DMS 273 (cell line): ENCODE measurements around the gene LSMEM2.
"Not testable (repeated sequence)": the region's sequence is repeated elsewhere in the genome, so short reads cannot be mapped to it uniquely, and the experiment has no call there.

Experiments
- DNase-seq: peaks from one replicate; lab custom pipeline; 2025; ENCODE audit not compliant: unreplicated experiment; lab: John Stamatoyannopoulos, UW

The LSMEM2 gene

GRCh38 chr3:50276762-50277101 lies 2.2 kb upstream of the LSMEM2 start:
- DNase-seq: no peak

DNA sequence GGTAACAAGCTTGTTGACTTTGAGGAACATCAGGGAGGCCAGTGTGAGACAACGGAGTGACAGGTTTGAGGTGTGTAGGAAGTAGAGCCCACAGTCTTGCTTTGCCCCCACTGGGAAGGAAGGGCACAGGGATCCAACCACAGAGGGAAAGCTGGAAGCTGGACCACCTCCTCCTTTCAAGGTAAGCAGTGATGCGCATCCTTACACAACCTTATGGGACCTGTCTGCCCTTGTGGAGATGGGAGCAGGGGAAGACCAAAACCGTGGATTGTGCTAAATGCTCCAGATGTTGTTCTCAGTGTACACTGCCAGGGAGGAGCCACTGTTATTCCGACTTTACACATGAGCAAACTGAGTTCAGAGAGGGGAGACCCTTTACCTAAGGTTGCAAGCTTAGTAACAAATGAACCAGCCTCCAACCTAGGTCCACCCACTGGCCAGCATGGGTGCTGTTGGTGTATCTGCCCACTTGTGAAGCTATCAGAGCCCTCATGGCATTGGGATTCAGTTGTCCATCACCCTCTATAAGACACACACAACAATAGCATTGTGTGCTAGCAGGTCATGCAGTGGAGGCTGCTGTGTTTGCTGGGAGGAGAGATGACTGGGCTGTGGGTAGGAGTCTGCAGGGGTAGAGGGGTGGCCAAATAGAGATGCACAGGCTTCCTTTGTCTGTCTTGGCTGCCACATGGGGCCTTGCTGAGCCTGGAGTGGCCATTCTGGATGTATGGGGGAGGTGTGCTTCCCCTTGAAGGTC lies 586 bp upstream of the LSMEM2 start:
- no peak for DNase-seq

DNA sequence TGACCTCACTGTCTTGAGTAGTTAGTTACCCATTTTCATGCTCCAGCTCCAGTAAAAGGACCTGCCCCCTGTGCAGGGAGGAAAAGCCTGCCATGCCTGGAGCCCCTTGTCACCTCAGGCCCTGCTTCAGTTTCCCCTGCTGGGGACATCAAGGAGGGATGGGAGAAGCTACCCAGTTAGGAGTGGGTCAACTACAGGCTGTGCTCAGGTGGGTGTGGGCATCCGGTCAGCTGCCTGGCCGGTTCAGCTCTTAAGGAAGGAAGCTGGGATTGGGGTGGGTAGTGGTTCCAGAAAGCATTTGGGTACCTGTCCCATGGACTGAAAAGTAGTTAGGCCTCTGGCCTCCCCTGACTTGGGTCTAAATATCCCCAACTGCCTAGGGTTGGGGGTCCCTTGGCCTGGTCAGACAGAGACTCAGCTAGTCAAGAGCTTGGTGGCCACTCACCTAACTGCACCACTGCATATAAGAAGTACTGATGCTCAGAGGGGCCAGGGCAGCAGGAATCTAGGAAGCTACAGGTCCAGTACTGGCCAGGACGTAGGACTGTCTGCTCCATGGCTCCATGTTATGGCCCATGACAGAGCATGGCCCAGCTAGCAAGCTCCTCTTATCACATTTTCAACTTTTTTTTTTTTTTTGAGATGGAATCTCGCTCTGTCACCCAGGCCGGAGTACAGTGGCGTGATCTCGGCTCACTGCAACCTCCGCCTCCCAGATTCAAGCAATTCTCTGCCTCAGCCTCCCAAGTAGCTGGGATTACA lies 549 bp downstream of the LSMEM2 start:
- no peak for DNase-seq

DNA sequence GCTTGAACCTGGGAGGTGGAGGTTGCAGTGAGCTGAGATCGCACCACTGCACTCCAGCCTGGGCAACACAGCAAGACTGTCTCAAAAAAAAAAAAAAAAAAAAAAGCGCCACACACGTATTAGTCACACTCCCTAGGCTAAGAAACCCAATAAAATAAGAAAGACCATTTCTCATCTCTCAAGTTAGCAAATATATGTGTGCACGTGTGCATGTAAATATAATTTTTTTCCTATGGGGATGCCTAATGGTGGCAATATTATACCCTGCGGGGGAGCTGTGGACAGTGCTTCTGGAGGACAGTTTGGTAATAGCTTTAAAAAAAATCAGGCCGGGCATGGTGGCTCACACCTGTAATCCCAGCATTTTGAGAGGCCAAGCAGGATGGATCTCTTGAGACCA lies 5.2 kb downstream of the LSMEM2 start:
- DNase-seq: not testable (repeated sequence)

GRCh38 chr3:50286322-50287227 lies 7.7 kb downstream of the LSMEM2 start:
- no peak for DNase-seq

- no peak for DNase-seq
Observed at GRCh38 chr3:50287262-50287661, 8.4 kb downstream of the LSMEM2 start.

DNA sequence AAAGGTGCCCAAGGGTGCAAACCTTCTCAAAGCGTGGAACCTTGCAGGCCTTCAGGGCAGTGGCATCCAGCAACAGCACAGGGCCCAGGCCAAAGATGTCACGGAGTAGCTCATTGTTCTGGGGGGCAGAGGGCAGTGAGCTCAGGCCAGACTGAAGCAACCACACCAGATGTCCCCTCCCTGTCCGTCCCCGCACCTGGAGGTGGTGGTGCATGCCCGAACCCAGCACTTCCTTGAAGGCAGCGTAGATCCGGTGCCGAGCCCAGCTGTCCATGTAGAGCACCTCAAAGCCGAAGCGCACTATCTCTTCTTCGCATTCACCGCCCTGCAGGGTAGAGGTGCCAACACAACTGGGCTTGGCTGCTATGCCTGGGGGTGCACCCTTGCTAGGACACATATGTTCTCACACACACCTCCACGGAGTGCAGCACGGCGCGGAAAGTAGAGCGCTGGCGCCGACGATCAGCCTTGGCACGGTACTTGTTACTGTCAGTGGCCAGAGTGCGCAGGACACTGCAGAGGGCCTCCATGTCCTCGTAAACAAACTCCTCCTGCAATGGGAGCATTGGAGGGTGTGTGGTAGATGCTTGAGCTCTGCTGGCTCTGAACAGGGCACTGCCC lies 9.6 kb downstream of the LSMEM2 start:
- DNase-seq: no peak

DNA sequence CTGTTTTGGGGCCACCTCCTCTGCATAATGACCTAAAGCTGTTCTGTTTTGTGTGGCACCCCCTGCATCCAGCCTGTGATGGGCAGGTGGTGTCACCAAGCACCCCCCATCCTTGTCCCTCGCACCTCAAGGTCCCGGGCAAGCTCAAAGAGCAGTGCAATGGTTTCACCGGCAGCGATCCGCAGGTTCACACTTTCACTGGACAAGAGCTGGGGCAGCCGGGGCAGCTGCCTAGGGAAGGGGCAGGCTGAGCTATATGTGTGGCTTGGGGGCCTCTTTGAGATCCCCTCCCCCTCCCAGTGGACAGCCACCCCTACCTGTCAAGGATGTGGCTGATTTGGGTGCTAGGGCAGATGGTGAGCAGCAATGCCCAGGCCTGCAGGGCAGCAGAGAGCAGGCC lies 10.2 kb downstream of the LSMEM2 start:
- no peak for DNase-seq

DNA sequence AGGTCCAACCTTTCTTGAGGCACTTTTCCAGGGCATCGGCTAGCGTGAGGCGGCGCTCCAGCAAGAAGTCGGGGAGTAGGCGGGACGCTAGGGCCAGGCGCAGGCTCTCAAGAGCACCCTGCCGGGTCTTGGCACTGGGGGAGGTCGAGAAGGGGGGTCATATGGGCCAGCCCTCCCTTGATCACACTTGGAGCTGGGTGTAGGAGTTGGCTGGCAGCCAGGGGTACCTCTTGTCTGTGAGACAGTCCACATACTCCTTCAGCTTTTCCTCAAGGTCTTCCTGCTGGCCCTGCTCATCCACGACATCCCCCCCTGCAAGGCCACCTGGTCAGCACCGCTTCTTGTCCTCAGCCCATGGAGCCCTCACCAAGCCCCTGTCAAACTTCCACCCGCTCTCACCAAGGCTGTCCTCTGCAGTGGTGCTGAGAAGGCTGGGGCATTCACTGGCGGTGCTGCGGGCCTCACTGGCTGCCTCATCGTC lies 11.3 kb downstream of the LSMEM2 start:
- no peak for DNase-seq

GRCh38 chr3:50292159-50293078 lies 13.5 kb downstream of the LSMEM2 start, which contains the start of gene IFRD2:
TSS of gene IFRD2 (minus strand) at chr3:50292429. CDS start at chr3:50292274, 155 bp downstream.
- DNase-seq: peak; percentile 98

DNA sequence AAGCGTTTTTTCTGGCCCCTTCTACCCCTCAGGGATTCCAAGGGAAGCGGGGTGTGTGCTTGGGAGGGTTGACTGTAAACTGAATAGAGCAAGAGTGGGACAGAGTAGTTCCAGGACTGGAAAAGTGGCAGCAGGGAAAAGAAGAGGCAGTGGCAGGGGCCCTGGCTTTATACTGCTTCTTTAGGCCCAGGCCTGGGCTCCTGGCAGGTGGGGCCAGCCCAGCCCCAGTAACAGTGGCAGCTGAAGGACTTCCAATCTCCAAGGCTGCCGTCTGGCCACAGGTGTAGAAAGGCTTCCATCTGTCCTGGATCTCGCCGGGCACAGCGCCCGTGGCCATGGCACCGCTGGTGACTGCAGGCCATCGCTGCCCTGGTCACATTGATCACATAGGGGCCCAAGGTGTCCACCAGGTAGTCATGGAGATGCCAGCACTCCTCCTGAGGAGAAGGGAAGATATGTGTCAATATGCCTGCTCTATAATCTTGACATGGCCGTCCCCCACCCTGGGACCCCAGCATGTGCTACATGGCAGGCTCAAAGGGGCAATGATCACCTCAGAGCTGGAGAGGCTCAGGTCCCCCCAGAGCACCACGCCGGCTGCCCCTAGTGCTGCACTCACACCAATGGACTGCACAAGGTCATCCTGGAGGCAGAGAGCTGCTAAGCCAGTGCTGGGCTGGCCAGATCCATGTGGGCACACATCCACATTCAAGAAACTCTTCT lies 14.4 kb downstream of the LSMEM2 start:
- peak; percentile 64 for DNase-seq

DNA sequence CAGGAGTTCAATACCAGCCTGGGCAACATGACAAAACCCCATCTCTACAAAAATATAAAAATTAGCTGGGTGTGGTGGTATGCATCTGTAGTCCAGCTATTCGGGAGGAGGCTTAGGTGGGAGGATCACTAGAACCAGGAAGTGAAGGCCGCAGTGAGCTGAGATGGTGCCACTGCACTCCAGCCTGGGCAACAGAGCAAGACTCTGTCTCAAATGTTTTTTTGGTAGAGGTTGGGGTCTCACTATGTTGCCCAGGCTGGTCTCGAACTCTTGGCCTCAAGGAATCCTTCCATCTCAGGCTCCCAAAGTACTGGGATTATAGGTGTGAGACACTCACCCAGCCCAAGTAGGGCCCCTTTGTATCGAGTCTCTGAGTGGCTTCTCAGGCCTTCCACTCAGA lies 15.2 kb downstream of the LSMEM2 start:
- no peak for DNase-seq

GRCh38 chr3:50294492-50295403 lies 15.9 kb downstream of the LSMEM2 start:
- no peak for DNase-seq

GRCh38 chr3:50295553-50296431 lies 16.9 kb downstream of the LSMEM2 start:
- no peak for DNase-seq

DNA sequence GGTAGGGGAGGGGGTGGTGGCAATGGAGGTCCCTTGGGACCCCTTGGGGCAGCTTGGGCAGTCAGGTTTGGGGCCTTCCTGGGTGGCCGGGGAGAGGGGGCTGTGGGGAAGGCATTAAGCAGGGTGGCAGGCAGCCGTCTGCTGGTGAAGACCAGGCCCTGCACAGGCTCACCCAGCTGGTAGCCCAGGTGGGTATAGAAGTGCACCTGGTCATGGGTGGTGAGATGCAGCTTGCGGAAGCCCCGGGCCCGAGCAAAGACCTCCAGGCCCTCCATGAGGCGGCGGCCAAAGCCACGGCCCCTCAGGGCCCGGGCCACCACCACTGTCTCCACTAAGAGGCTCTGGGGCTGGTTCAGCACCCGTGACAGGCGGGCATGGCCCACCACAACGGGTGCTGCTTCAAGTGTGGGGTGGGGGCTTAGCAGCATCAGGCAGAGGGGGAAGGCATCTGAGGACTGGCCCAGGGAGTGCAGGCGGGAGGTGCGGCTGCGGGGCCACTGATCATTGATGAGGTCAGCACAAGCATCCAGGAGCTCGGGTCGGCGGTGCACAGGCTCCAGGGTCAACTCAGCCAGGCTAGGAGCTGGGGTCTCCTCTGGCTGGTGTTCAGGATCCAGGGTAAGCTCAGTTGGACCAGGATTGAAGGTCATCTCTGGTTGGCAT lies 18.0 kb downstream of the LSMEM2 start:
- no peak for DNase-seq

DNA sequence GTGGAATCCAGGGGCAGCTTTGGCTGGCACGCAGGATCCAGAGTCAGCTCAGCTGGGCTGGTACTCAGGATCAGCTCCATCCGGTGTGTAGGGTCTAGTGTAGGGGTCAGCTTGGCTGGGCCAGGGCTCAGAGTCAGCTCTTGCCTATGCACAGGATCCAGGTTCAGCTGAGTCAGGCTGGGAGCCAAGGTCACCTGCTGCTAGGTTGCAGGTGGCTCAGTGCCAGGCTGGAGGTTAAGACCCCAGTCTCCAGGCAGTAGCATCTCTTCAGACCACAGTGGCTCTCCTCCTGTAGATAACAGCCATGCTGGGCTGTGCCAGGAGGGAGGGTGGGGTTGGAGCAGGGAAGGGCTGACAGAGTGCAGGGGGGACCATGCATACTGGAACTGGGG lies 18.5 kb downstream of the LSMEM2 start:
- no peak for DNase-seq
